ENCODE measurements around the gene NUP188.

- no peak for TF ChIP-seq CTCF (IDR thresholded peaks at IDR 0.05)
- TF ChIP-seq POLR2A (IDR thresholded peaks at IDR 0.05), result no peak
- TF ChIP-seq POLR2AphosphoS5 (IDR thresholded peaks at IDR 0.05), result peak in 1 of 3 donors; percentile 40
- TF ChIP-seq EP300 (IDR thresholded peaks at IDR 0.05; ENCODE audit: low read depth), result no peak
Measured at GRCh38 chr9:129038109-129038852, 90.8 kb downstream of the NUP188 start.

All from transverse colon (tissue), 4 donors.